ENCODE data around the gene ZNF607. TPM values are rescaled to one million over a fixed set of nuclear protein-coding genes. Genes with fewer than 3 reads are reported as not detected.
A peak's percentile ranks its signal among the peaks of the same experiment; 100 is the strongest.
"Not testable (repeated sequence)": the region's sequence is repeated elsewhere in the genome, so short reads cannot be mapped to it uniquely, and the experiment has no call there.

ZNF607 gene
- total and polyA plus RNA-seq, 8 donors = 6.5 to 12.3 (median 11.3) TPM

- no peaks in the 10 kb centered on the region for H3K36me3 ChIP-seq
- H3K4me1 ChIP-seq = no peaks in the 10 kb centered on the region
- no peak overlapping the region for H3K4me3 ChIP-seq
- DNase-seq = no peak
- no peaks in the 10 kb centered on the region for H3K27me3 ChIP-seq
- intact Hi-C loops (cut with DNase I) = no loop called here
- ATAC-seq = no peak
- peaks cover 6 to 100% of the 10 kb centered on the region in 2 donors for H3K9me3 ChIP-seq
- no peak for TF ChIP-seq CTCF (IDR thresholded peaks at IDR 0.05)
- H3K27ac ChIP-seq = no peak overlapping the region
Measured at GRCh38 chr19:37669450-37669914, 50.1 kb downstream of the ZNF607 start.

- H3K9me3 ChIP-seq = peaks cover 0 to 23% of the 10 kb centered on the region in 2 donors
- H3K27ac ChIP-seq; ATAC-seq; H3K27me3 ChIP-seq; H3K4me3 ChIP-seq; H3K36me3 ChIP-seq; intact Hi-C loops (cut with DNase I); DNase-seq: not testable (repeated sequence)
- peaks cover 8 to 26% of the 10 kb centered on the region in 2 donors for H3K4me1 ChIP-seq
Measured at GRCh38 chr19:37657157-37657556, 62.4 kb downstream of the ZNF607 start.

GRCh38 chr19:37655689-37656371 is 63.7 kb downstream of the ZNF607 start:
- DNase-seq (peak; percentile 86 to 94 (median 89)), ATAC-seq (peak; percentile 87)
- Histone ChIP-seq H3K36me3 (peaks cover 0 to 2% of the 10 kb centered on the region in 2 donors), H3K4me3 (peak overlapping the region; percentile 70 to 79), H3K27me3 (no peaks in the 10 kb centered on the region), H3K9me3 (peaks cover 0 to 16% of the 10 kb centered on the region in 2 donors), H3K4me1 (peaks cover 8 to 26% of the 10 kb centered on the region in 2 donors), H3K27ac (peak overlapping the region; percentile 88 to 90)
- intact Hi-C loops (cut with DNase I) = no loop called here
- no peak for TF ChIP-seq CTCF (IDR thresholded peaks at IDR 0.05)

GRCh38 chr19:37655301-37655688 is 64.3 kb downstream of the ZNF607 start, which contains the start of gene ZFP30:
Gene ZFP30, minus strand, starts transcription at chr19:37655465. Its CDS starts 7,643 bp downstream, at chr19:37647822.
- DNase-seq = peak; percentile 86 to 95 (median 91)
- no peak for TF ChIP-seq CTCF (IDR thresholded peaks at IDR 0.05)
- peak within 1 kb of the TSS; percentile 88 to 90 for H3K27ac ChIP-seq
- no peaks in the 10 kb centered on the region for H3K27me3 ChIP-seq
- peak; percentile 97 for ATAC-seq
- H3K4me1 ChIP-seq = peaks cover 8 to 26% of the 10 kb centered on the region in 2 donors
- peaks cover 0 to 16% of the 10 kb centered on the region in 2 donors for H3K9me3 ChIP-seq
- H3K36me3 ChIP-seq = peaks cover 0 to 7% of the 10 kb centered on the region in 2 donors
- intact Hi-C loops (cut with DNase I) = no loop called here
- peak within 1 kb of the TSS; percentile 70 to 79 for H3K4me3 ChIP-seq

DNA sequence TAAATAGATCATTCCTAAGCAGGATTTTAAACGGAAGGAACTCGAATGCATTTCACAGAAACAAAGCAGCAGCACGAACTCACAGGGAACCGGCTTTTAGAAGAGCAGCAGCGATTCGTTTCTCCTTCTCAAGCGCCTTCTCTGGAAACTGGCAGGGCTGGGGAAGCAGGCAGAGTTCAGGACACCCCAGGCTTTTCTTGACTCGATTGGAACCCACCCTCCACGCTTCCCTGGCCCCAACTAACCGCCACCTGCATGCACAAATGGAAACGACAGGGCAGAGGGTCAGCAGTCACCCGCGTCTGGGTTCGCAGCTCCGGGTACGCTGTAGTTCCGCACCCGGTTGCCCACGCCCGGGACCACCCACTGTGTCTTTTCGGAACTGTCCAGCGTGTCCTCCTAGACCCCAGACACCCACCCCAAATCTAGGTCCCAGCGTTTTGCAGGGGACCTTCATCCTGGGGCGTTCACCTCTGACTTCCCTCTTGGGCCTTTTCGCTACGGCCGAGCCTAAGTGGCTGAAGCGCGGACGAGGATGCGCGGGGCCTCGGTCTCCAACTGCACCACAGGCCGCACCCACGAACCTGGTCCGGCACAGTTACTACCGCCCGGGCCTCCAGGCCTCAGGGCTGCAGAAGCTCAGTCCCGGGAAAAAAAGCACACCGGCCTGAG is 64.8 kb downstream of the ZNF607 start:
- peaks cover 0 to 12% of the 10 kb centered on the region in 2 donors for H3K36me3 ChIP-seq
- H3K27me3 ChIP-seq = no peaks in the 10 kb centered on the region
- no peak for TF ChIP-seq CTCF (IDR thresholded peaks at IDR 0.05)
- H3K27ac ChIP-seq = peak overlapping the region; percentile 88 to 90
- ATAC-seq (peak; percentile 69), DNase-seq (peak in 3 of 4 donors; percentile 31 to 41 (median 33))
- peaks cover 8 to 26% of the 10 kb centered on the region in 2 donors for H3K4me1 ChIP-seq
- intact Hi-C loops (cut with DNase I) = no loop called here
- H3K4me3 ChIP-seq = peak overlapping the region; percentile 70 to 79
- peaks cover 0 to 19% of the 10 kb centered on the region in 2 donors for H3K9me3 ChIP-seq

All from left lung (tissue), 10 donors.